Tibial nerve (tissue), 4 donors: ENCODE measurements around the gene PPM1H.

Experiments
- EP300 ChIP-seq, 2 donors: sonication (generic); formaldehyde crosslinking; IDR thresholded peaks; one replicate each; pipeline ENCODE4 v1.6.1; 2017; ENCODE audit warnings: antibody characterized with exemption in 2 of 2, mild to moderate bottlenecking in 1 of 2
- TF ChIP-seq, protein P1 (sequence below), 5 experiments: fragments of 200-600 bp in 3 of 5; fragments of 450-650 bp in 2 of 5; sonication (generic) in 3 of 5; IDR thresholded peaks; one replicate each; pipeline ENCODE4 v1.5.1; 2016 to 2019; ENCODE audit warnings: antibody characterized with exemption in 5 of 5, mild to moderate bottlenecking in 3 of 5, moderate library complexity in 2 of 5

DNA sequence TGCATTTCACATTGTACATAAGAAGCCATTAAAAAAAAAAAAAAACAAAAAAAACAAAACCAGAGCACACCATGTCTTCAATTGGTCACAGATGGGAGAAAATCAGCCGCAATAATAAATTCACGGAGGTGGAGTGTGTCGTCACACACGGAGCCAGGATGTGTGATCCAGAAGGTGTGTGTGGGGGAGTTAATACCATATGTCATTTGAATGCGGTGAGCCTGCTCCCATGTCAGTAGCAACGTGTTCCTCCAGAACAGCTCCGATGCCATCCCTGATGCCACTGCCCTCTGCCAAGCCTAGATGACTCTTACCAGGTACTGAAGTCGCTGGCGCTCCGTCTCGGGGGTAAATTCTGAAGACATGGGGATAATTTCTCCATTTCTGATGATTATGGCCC is 197.8 kb downstream of the PPM1H start:
- TF ChIP-seq, protein P1, sequence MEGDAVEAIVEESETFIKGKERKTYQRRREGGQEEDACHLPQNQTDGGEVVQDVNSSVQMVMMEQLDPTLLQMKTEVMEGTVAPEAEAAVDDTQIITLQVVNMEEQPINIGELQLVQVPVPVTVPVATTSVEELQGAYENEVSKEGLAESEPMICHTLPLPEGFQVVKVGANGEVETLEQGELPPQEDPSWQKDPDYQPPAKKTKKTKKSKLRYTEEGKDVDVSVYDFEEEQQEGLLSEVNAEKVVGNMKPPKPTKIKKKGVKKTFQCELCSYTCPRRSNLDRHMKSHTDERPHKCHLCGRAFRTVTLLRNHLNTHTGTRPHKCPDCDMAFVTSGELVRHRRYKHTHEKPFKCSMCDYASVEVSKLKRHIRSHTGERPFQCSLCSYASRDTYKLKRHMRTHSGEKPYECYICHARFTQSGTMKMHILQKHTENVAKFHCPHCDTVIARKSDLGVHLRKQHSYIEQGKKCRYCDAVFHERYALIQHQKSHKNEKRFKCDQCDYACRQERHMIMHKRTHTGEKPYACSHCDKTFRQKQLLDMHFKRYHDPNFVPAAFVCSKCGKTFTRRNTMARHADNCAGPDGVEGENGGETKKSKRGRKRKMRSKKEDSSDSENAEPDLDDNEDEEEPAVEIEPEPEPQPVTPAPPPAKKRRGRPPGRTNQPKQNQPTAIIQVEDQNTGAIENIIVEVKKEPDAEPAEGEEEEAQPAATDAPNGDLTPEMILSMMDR (IDR thresholded peaks at IDR 0.05): no peak
- no peak for TF ChIP-seq EP300 (IDR thresholded peaks at IDR 0.05)
